DOHH2 (cell line): ENCODE results near the gene PCSK5.

Experiments
- H3F3A ChIP-seq: fragments of 200-600 bp; sonication (generic), shearing (Covaris generic); 2 replicates; pipeline ENCODE4 v1.6.0; 2016; ENCODE audit warnings: antibody characterized with exemption, mild to moderate bottlenecking; ENCODE audit not compliant: control insufficient read depth, insufficient read depth
- H3K27ac ChIP-seq: fragments of 200-600 bp; sonication (generic); 2 replicates; pipeline ENCODE4 v1.5.1; 2014; ENCODE audit warnings: low read depth, mild to moderate bottlenecking, low read length, moderate library complexity
- H3K27me3 ChIP-seq: fragments of 200-600 bp; sonication (generic); 2 replicates; pipeline ENCODE4 v1.6.1; 2014; ENCODE audit warnings: mild to moderate bottlenecking, low read length, mixed read lengths; ENCODE audit not compliant: control insufficient read depth
- H3K36me3 ChIP-seq: fragments of 200-600 bp; sonication (generic); 2 replicates; pipeline ENCODE4 v1.6.1; 2014; ENCODE audit warnings: mild to moderate bottlenecking, low read length, moderate library complexity, mixed read lengths; ENCODE audit not compliant: control insufficient read depth
- H3K4me1 ChIP-seq: fragments of 200-600 bp; sonication (generic); 2 replicates; pipeline ENCODE4 v1.6.1; 2014; ENCODE audit warnings: mild to moderate bottlenecking, low read length, mixed read lengths; ENCODE audit not compliant: control insufficient read depth
- H3K4me2 ChIP-seq: fragments of 200-600 bp; sonication (generic); 2 replicates; pipeline ENCODE4 v1.6.0; 2014; ENCODE audit warnings: mild to moderate bottlenecking, low read length, moderate library complexity
- H3K4me3 ChIP-seq: fragments of 200-600 bp; sonication (generic); 2 replicates; pipeline ENCODE4 v1.5.1; 2014; ENCODE audit warnings: mild to moderate bottlenecking, low read length, mixed read lengths
- H3K79me2 ChIP-seq: fragments of 200-600 bp; sonication (generic); 2 replicates; pipeline ENCODE4 v1.6.1; 2014; ENCODE audit warnings: mild to moderate bottlenecking, low read length, mixed read lengths; ENCODE audit not compliant: control insufficient read depth
- H3K9me2 ChIP-seq: fragments of 200-600 bp; sonication (generic); replicated peaks from 2 replicates; pipeline ENCODE4 v1.6.1; 2014; ENCODE audit warnings: mild to moderate bottlenecking, low read length, mixed read lengths; ENCODE audit not compliant: control insufficient read depth
- H3K9me3 ChIP-seq: fragments of 200-600 bp; sonication (generic); 2 replicates; pipeline ENCODE4 v1.6.1; 2014; ENCODE audit warnings: antibody characterized with exemption, low read length, mixed read lengths; ENCODE audit not compliant: control insufficient read depth, insufficient read depth
- H4K20me1 ChIP-seq: fragments of 200-600 bp; sonication (generic); 2 replicates; pipeline ENCODE4 v1.6.0; 2014; ENCODE audit warnings: low read depth, mild to moderate bottlenecking, antibody characterized with exemption, low read length, moderate library complexity; ENCODE audit not compliant: control insufficient read depth, insufficient read depth
- CTCF ChIP-seq: fragments of 200-600 bp; sonication (generic); IDR thresholded peaks from one replicate; pipeline ENCODE4 v1.5.1; 2014; ENCODE audit warnings: antibody characterized with exemption, mild to moderate bottlenecking, low read depth, low read length; ENCODE audit not compliant: poor library complexity, severe bottlenecking
- EZH2phosphoT487 ChIP-seq: fragments of 200-600 bp; sonication (generic); IDR thresholded peaks from 2 replicates; pipeline ENCODE4 v1.6.1; 2017; ENCODE audit warnings: borderline replicate concordance, mild to moderate bottlenecking, antibody characterized with exemption, low read length, moderate library complexity, mixed read lengths

The PCSK5 gene

GRCh38 chr9:75890472-75891276, at the start of gene PCSK5:
Gene PCSK5 (plus strand): TSS chr9:75890673. CDS start chr9:75891182, 509 bp downstream.
- Histone ChIP-seq H3K9me3 (no peaks in the 10 kb centered on the region), H3K4me3 (no peak within 1 kb of the TSS), H3K9me2 (no peaks in the 10 kb centered on the region), H3K4me2 (no peak within 1 kb of the TSS), H3K27me3 (peaks cover 16% of the 10 kb centered on the region), H3K79me2 (no peaks in the 10 kb centered on the region), H3K4me1 (no peaks in the 10 kb centered on the region), H3F3A (no peaks in the 10 kb centered on the region), H3K36me3 (no peaks in the 10 kb centered on the region), H3K27ac (no peak within 1 kb of the TSS), H4K20me1 (no peaks in the 10 kb centered on the region)
- TF ChIP-seq CTCF: no peak
- no peak for TF ChIP-seq EZH2phosphoT487

- Histone ChIP-seq H3K9me2 (no peaks in the 10 kb centered on the region), H3K27me3 (no peaks in the 10 kb centered on the region), H3F3A (no peaks in the 10 kb centered on the region), H3K4me2 (no peak overlapping the region), H3K9me3 (no peaks in the 10 kb centered on the region), H3K4me3 (no peak overlapping the region), H4K20me1 (no peaks in the 10 kb centered on the region), H3K79me2 (no peaks in the 10 kb centered on the region), H3K4me1 (no peaks in the 10 kb centered on the region), H3K36me3 (no peaks in the 10 kb centered on the region), H3K27ac (no peak overlapping the region)
- no peak for TF ChIP-seq CTCF
- no peak for TF ChIP-seq EZH2phosphoT487
Observed at GRCh38 chr9:75844321-75844720, 46.2 kb upstream of the PCSK5 start.

- no peak overlapping the region for H3K4me2 ChIP-seq
- H3F3A ChIP-seq: no peaks in the 10 kb centered on the region
- H3K4me1 ChIP-seq: no peaks in the 10 kb centered on the region
- TF ChIP-seq EZH2phosphoT487 (no peak), CTCF (no peak)
- H4K20me1 ChIP-seq: no peaks in the 10 kb centered on the region
- no peak overlapping the region for H3K4me3 ChIP-seq
- no peaks in the 10 kb centered on the region for H3K79me2 ChIP-seq
- H3K27me3 ChIP-seq: no peaks in the 10 kb centered on the region
- no peaks in the 10 kb centered on the region for H3K9me3 ChIP-seq
- H3K9me2 ChIP-seq: no peaks in the 10 kb centered on the region
- no peaks in the 10 kb centered on the region for H3K36me3 ChIP-seq
- no peak overlapping the region for H3K27ac ChIP-seq
Observed at GRCh38 chr9:75845806-75846205, 44.7 kb upstream of the PCSK5 start.
